Peyer's patch (tissue), 4 donors: Measurements from ENCODE around the gene KIF14. TPM values are rescaled to one million over a fixed set of nuclear protein-coding genes. Genes with fewer than 3 reads are reported as not detected.

ENCODE experiments used
- DNase-seq, 3 donors: peaks; one replicate each; pipeline ENCODE4 v3.0.0-alpha.2; 2017 to 2019
- H3K27ac ChIP-seq, 4 donors: fragments of 200-600 bp; sonication (generic); one replicate each; pipeline ENCODE4 v1.5.1; 2016 to 2019
- H3K27me3 ChIP-seq, 2 donors: fragments of 200-600 bp; sonication (generic); one replicate each; pipeline ENCODE4 v1.5.1; 2019
- H3K36me3 ChIP-seq, 3 donors: fragments of 200-600 bp; sonication (generic); one replicate each; pipeline ENCODE4 v1.5.1; 2016 to 2019
- H3K4me1 ChIP-seq, 4 donors: fragments of 200-600 bp; sonication (generic); one replicate each; pipeline ENCODE4 v1.5.1; 2016 to 2019
- H3K4me3 ChIP-seq, 4 donors: fragments of 200-600 bp; sonication (generic); 1 replicate in 3 of 4; 2 replicates in 1 of 4; pipeline ENCODE4 v1.5.1; 2016 to 2019; ENCODE audit warnings: mild to moderate bottlenecking in 1 of 4
- H3K9me3 ChIP-seq, 4 donors: fragments of 200-600 bp; sonication (generic); one replicate each; pipeline ENCODE4 v1.5.1; 2016 to 2019; ENCODE audit warnings: mild to moderate bottlenecking in 1 of 4
- POLR2A ChIP-seq, 2 donors: fragments of 450-650 bp; IDR thresholded peaks; one replicate each; pipeline ENCODE4 v1.5.1; 2017; ENCODE audit warnings: antibody characterized with exemption in 2 of 2, mild to moderate bottlenecking in 2 of 2, moderate library complexity in 2 of 2
- total RNA-seq, 4 donors: library from RNA; depleted of rRNA; stranded (reverse); fragments of >200 nt; gene quantifications; one replicate each; pipeline ENCODE4 v1.1.0, GENCODE V29; 2016
- TF ChIP-seq, protein P1 (sequence below), 6 experiments: fragments of 450-650 bp in 4 of 6; fragments of 200-600 bp in 2 of 6; sonication (generic) in 1 of 6; IDR thresholded peaks; one replicate each; pipeline ENCODE4 v1.5.1; 2017 to 2019; ENCODE audit warnings: antibody characterized with exemption in 6 of 6, mild to moderate bottlenecking in 3 of 6, moderate library complexity in 1 of 6

Gene KIF14
- total RNA-seq, 4 donors from 2014 or later: 0.85 to 2.5 (median 1.1) TPM

DNA sequence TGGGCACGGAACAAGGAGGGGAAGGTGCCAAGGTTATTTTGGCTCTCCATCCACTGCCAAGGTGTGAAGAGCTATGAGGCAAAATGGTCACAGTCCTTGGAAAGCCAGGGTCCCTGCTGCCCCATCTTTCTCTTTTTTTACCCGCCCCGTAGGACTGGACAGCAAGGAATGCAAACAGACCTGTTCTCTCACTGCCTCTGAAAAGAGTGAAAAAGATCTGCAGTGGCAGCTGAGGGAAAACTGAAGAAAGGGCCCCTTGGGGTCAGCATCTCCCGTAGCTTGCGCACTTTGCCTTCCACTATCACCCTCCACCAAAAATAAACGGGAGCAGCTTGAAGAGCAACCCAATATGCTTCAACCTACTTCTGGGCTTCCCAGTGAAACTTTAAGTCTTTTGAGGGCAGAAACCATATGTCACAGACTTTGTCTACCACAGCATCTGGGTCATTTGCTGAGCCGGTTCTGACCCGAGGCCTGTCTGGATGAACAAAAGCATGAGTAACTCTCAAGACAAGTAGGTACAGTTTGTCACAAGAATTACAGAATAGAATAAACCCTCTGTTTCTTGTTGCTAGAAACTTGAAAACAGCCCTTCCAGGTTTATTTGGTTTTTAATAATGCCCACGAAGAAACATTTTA lies 9.4 kb upstream of the KIF14 start:
- DNase-seq: no peak
- no peak overlapping the region for H3K4me3 ChIP-seq
- H3K27me3 ChIP-seq: no peaks in the 10 kb centered on the region
- H3K4me1 ChIP-seq: no peaks in the 10 kb centered on the region
- H3K9me3 ChIP-seq: no peaks in the 10 kb centered on the region
- TF ChIP-seq, protein P1, sequence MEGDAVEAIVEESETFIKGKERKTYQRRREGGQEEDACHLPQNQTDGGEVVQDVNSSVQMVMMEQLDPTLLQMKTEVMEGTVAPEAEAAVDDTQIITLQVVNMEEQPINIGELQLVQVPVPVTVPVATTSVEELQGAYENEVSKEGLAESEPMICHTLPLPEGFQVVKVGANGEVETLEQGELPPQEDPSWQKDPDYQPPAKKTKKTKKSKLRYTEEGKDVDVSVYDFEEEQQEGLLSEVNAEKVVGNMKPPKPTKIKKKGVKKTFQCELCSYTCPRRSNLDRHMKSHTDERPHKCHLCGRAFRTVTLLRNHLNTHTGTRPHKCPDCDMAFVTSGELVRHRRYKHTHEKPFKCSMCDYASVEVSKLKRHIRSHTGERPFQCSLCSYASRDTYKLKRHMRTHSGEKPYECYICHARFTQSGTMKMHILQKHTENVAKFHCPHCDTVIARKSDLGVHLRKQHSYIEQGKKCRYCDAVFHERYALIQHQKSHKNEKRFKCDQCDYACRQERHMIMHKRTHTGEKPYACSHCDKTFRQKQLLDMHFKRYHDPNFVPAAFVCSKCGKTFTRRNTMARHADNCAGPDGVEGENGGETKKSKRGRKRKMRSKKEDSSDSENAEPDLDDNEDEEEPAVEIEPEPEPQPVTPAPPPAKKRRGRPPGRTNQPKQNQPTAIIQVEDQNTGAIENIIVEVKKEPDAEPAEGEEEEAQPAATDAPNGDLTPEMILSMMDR (IDR thresholded peaks at IDR 0.05): no peak
- TF ChIP-seq POLR2A (IDR thresholded peaks at IDR 0.05): no peak
- no peaks in the 10 kb centered on the region for H3K36me3 ChIP-seq
- H3K27ac ChIP-seq: no peak overlapping the region

DNA sequence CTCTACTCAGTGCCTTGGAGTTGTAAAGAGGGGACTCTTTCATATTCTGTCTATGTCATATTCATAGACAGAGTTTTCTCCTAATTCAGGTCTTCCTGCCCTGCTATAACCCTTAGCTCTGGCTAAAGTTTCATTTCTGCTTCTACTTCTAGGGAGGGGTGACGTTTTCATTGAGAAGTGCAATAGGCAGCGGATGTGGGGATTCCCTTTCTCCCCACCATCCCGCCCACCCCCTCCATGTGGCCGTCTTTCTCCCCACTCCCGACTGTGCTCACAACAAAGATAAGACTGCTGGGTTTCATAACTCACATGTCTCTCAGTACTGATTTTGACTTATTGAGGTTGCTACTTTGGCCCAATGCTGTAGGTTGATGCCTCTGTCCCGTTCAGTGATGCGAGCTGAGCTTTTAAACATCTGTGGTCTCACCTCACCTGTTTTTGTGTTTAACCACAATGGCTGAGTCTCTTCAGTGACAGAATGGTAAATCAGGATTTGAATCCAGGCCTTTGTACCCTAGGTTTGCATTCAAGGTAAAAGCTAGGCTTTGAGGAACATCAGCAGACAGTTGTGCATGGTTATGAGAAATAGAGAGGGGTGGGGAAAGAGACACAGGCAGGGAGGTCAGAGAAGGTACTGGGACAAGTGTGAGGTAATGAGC lies 7.8 kb upstream of the KIF14 start:
- Histone ChIP-seq H3K9me3 (no peaks in the 10 kb centered on the region), H3K4me3 (no peak overlapping the region), H3K4me1 (no peaks in the 10 kb centered on the region), H3K27me3 (no peaks in the 10 kb centered on the region), H3K27ac (peak overlapping the region in 1 of 4 donors; percentile 18), H3K36me3 (no peaks in the 10 kb centered on the region)
- no peak for TF ChIP-seq POLR2A (IDR thresholded peaks at IDR 0.05)
- TF ChIP-seq, protein P1 (IDR thresholded peaks at IDR 0.05): no peak
- DNase-seq: peak in 2 of 3 donors; percentile 55 to 56

DNA sequence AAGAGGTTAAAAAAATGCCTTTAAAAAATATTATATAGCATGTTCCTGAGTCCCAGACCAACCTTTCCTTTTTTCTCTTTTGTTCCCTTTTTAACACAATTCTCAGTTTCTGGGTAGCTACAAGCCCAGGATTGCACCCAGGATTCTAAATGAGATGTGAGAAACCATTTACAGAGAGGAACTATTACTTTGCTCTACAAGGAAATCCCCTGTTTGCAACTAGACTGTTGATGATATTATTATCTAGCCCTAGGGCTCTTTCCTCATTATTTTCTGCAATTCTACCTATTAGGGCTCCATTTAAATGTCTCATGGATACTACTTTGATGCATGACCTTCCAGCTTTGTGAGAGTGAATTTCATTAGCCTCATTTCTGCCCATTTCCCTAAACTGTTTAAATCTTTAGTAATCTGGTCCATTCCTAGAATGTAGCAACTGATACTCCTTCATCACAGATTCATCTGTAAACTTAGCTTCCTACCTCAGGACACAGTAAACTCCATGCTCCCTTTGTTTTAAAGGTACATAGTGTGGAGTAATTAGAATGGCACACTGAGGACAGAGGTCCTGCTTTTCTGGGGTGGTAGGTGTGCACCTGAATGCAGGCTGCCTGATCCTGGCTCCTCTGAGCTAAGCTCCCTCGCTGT lies 7.1 kb upstream of the KIF14 start:
- H3K4me3 ChIP-seq: no peak overlapping the region
- no peaks in the 10 kb centered on the region for H3K27me3 ChIP-seq
- H3K9me3 ChIP-seq: no peaks in the 10 kb centered on the region
- H3K27ac ChIP-seq: no peak overlapping the region
- no peaks in the 10 kb centered on the region for H3K36me3 ChIP-seq
- H3K4me1 ChIP-seq: no peaks in the 10 kb centered on the region
- no peak for DNase-seq
- no peak for TF ChIP-seq POLR2A (IDR thresholded peaks at IDR 0.05)
- TF ChIP-seq, protein P1 (IDR thresholded peaks at IDR 0.05): no peak

DNA sequence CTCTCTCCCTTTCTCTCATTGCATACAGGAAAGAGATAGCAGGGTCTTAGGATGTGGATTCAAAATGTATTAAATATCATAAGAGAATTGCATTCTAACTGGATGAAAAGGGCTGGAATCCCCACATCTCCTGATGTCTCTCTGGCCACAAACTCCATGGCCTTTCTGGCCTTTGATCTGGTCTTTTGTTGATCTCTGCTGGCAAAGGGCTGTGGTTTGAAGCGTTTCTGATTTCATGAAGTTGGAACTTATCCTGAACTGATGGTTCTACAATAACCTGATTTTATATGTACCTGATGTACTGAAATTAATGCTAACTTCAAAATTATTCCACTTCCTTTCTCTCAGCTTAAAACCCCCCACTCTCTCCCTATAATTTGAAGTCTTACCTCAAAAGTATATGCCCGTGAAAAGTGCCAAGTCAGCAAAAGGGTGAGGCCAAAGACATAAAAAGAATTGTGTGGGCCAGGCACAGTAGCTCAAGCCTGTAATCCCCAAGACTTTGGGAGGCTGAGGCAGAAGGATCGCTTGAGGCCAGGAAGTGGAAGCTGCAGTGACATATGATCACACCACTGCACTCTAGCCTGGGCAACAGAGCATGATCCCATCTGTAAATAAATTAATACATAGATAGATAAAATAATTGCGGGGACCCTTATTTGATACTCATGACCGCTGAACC lies 6.4 kb upstream of the KIF14 start:
- H3K4me3 ChIP-seq: no peak overlapping the region
- no peak for TF ChIP-seq POLR2A (IDR thresholded peaks at IDR 0.05)
- TF ChIP-seq, protein P1 (IDR thresholded peaks at IDR 0.05): no peak
- no peaks in the 10 kb centered on the region for H3K36me3 ChIP-seq
- peaks cover 0 to 5% (median 0%) of the 10 kb centered on the region in 4 donors for H3K4me1 ChIP-seq
- H3K9me3 ChIP-seq: no peaks in the 10 kb centered on the region
- no peak overlapping the region for H3K27ac ChIP-seq
- H3K27me3 ChIP-seq: no peaks in the 10 kb centered on the region
- DNase-seq: no peak

DNA sequence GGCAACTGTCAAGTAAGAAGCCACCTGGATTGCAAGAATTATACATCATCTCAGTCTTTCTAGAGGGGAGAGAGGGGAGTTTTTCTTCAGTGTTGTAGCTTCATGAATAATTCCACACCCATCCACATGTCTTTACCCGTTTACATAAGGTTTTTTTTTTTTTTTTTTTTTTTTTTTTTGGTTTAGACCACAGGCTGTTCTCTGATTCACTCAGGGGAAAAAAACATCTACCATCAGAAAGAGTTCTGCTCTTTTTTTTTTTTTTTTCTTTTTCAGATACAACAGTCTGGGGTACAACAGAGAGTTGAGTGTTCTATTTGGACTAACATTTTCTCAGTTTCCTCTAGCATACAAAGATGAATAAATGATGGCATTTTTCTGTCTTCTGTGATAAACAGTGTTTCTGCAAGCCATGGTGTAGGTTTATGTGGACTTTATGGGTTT lies 4.9 kb upstream of the KIF14 start:
- Histone ChIP-seq H3K4me1 (peaks cover 0 to 10% (median 3%) of the 10 kb centered on the region in 4 donors), H3K4me3 (no peak overlapping the region), H3K27ac (no peak overlapping the region), H3K9me3 (no peaks in the 10 kb centered on the region), H3K36me3 (no peaks in the 10 kb centered on the region), H3K27me3 (no peaks in the 10 kb centered on the region)
- no peak for DNase-seq
- no peak for TF ChIP-seq POLR2A (IDR thresholded peaks at IDR 0.05)
- TF ChIP-seq, protein P1 (IDR thresholded peaks at IDR 0.05): no peak
